HepG2 (cell line): ENCODE results near the gene TMEM129. TPM values are rescaled to one million over a fixed set of nuclear protein-coding genes. Genes with fewer than 3 reads are reported as not detected.

ENCODE experiments used
- KDM2A ChIP-seq: sonication (generic); formaldehyde crosslinking; IDR thresholded peaks from 2 replicates; pipeline ENCODE4 v1.4.0; 2020; ENCODE audit warnings: low read depth, missing genetic modification reagents, borderline replicate concordance
- MAFG ChIP-seq: sonication (generic); formaldehyde crosslinking; IDR thresholded peaks from 2 replicates; pipeline ENCODE4 v1.5.1; 2020; ENCODE audit warnings: mild to moderate bottlenecking, missing genetic modification reagents
- NFE2L1 ChIP-seq: sonication (generic); formaldehyde crosslinking; IDR thresholded peaks from 2 replicates; pipeline ENCODE4 v1.4.0; 2020; ENCODE audit warnings: missing genetic modification reagents, mild to moderate bottlenecking, borderline replicate concordance
- ZFP62 ChIP-seq: sonication (generic); formaldehyde crosslinking; IDR thresholded peaks from 2 replicates; pipeline ENCODE4 v1.4.0; 2020; ENCODE audit warnings: missing genetic modification reagents
- ZNF331 ChIP-seq: sonication (generic); formaldehyde crosslinking; IDR thresholded peaks from 2 replicates; pipeline ENCODE4 v1.4.0; 2020; ENCODE audit warnings: missing genetic modification reagents
- ZNF34 ChIP-seq: sonication (generic); formaldehyde crosslinking; IDR thresholded peaks from 2 replicates; pipeline ENCODE4 v1.4.0; 2020; ENCODE audit warnings: mild to moderate bottlenecking, missing genetic modification reagents, borderline replicate concordance
- ZNF564 ChIP-seq: sonication (generic); formaldehyde crosslinking; IDR thresholded peaks from 2 replicates; pipeline ENCODE4 v1.8.1; 2023; ENCODE audit warnings: mild to moderate bottlenecking, missing genetic modification reagents
- ZNF567 ChIP-seq: sonication (generic); formaldehyde crosslinking; IDR thresholded peaks from 2 replicates; pipeline ENCODE4 v1.8.1; 2023; ENCODE audit warnings: mild to moderate bottlenecking, missing genetic modification reagents, borderline replicate concordance
- ZNF570 ChIP-seq: sonication (generic); formaldehyde crosslinking; IDR thresholded peaks from 2 replicates; pipeline ENCODE4 v1.4.0; 2020; ENCODE audit warnings: mild to moderate bottlenecking, missing genetic modification reagents, borderline replicate concordance
- ZNF83 ChIP-seq: sonication (generic); formaldehyde crosslinking; IDR thresholded peaks from 2 replicates; pipeline ENCODE4 v1.4.0; 2020; ENCODE audit warnings: missing genetic modification reagents, mild to moderate bottlenecking, borderline replicate concordance
- ZNF878 ChIP-seq: sonication (generic); formaldehyde crosslinking; IDR thresholded peaks from 2 replicates; pipeline ENCODE4 v1.8.1; 2023; ENCODE audit warnings: mild to moderate bottlenecking, missing genetic modification reagents, moderate library complexity
- polyA plus RNA-seq, 8 experiments: library from polyadenylated mRNA; depleted of rRNA in 3 of 8; stranded (reverse) in 7 of 8; unstranded in 1 of 8; fragments of >200 nt; fragmentation: Illumina TruSeq in 4 of 8; extraction: Trizol in 4 of 8; gene quantifications; 2 replicates each; pipeline versions ENCODE4 v1.2.1 to v1.2.3, GENCODE V29; 2011 to 2016; ENCODE audit warnings: low read depth in 4 of 8, missing spikeins in 1 of 8, mixed read lengths in 1 of 8; ENCODE audit not compliant: insufficient read depth in 1 of 8
- total RNA-seq, 5 experiments: library from RNA; depleted of rRNA; stranded (reverse); fragments of >200 nt; fragmentation: Illumina TruSeq; extraction: Trizol; gene quantifications; 2 replicates each; pipeline ENCODE4 v1.2.3, GENCODE V29; 2016; ENCODE audit warnings: low read depth in 1 of 5
- TF ChIP-seq, protein P1 (sequence below): sonication (generic); formaldehyde crosslinking; conservative IDR thresholded peaks from 2 replicates; pipeline ENCODE4 v1.4.0; 2020; ENCODE audit warnings: mild to moderate bottlenecking, missing genetic modification reagents, moderate library complexity
- TF ChIP-seq, protein P2 (sequence below), 2 experiments: sonication (generic) in 1 of 2; formaldehyde crosslinking in 1 of 2; IDR thresholded peaks; 2 replicates each; pipeline versions ENCODE4 v1.4.0 to v1.6.1; 2018 to 2020; ENCODE audit warnings: missing genetic modification reagents in 2 of 2, borderline replicate concordance in 1 of 2, low read depth in 1 of 2, mild to moderate bottlenecking in 1 of 2, missing biosample characterization in 1 of 2
- TF ChIP-seq, protein P3 (sequence below): sonication (generic); formaldehyde crosslinking; IDR thresholded peaks from 2 replicates; pipeline ENCODE4 v1.5.1; 2020; ENCODE audit warnings: missing genetic modification reagents, mild to moderate bottlenecking, borderline replicate concordance
- TF ChIP-seq, protein P4 (sequence below): IDR thresholded peaks from 2 replicates; pipeline ENCODE4 v1.6.1; 2016
- TF ChIP-seq, protein P5 (sequence below): sonication (generic); formaldehyde crosslinking; IDR thresholded peaks from 2 replicates; pipeline ENCODE4 v1.4.0; 2020; ENCODE audit warnings: missing genetic modification reagents
- TF ChIP-seq, protein P6 (sequence below): sonication (generic); formaldehyde crosslinking; IDR thresholded peaks from 2 replicates; pipeline ENCODE4 v1.4.0; 2020; ENCODE audit warnings: low read depth, mild to moderate bottlenecking, missing genetic modification reagents

TMEM129 gene
- total and polyA plus RNA-seq, 2 of the 13 experiments (the other 11 are each of a cell fraction or from before 2014, with no cell fraction given) = 19.0 to 25.8 TPM

DNA sequence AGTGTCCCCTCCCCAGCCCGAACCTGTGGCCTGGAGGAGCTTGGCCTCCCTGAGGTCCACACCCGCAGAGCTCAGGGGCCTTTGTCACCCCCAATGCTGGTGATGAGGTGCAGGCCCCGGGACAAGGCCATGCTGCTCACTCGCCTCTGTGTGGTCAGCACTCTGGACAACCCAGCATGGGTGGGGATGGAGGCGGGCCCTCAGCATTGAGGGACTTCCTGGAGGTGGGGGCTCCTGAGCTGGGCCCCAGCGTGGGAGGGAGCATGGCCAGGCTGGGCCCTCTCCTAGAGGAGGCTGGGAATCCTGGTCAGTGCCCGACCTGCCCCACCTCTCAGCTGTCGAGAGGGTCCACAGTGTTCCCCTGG lies 30.8 kb upstream of the TMEM129 start (continued):
- TF ChIP-seq ZNF83 (CRISPR knock-in tag) (peak; percentile 33; the same call in 1 of the 2 replicates), MAFG (CRISPR knock-in tag) (no peak), ZNF570 (CRISPR knock-in tag) (no peak), ZNF878 (CRISPR knock-in tag) (no peak), ZFP62 (CRISPR knock-in tag) (no peak), ZNF567 (0 out of 2 replicates have a peak, but pooled peaks have one; percentile 64), ZNF331 (no peak), ZNF34 (CRISPR knock-in tag) (no peak), NFE2L1 (CRISPR knock-in tag) (0 out of 2 replicates have a peak, but pooled peaks have one; percentile 22), ZNF564 (no peak), KDM2A (CRISPR knock-in tag) (no peak)
- TF ChIP-seq, protein P1, sequence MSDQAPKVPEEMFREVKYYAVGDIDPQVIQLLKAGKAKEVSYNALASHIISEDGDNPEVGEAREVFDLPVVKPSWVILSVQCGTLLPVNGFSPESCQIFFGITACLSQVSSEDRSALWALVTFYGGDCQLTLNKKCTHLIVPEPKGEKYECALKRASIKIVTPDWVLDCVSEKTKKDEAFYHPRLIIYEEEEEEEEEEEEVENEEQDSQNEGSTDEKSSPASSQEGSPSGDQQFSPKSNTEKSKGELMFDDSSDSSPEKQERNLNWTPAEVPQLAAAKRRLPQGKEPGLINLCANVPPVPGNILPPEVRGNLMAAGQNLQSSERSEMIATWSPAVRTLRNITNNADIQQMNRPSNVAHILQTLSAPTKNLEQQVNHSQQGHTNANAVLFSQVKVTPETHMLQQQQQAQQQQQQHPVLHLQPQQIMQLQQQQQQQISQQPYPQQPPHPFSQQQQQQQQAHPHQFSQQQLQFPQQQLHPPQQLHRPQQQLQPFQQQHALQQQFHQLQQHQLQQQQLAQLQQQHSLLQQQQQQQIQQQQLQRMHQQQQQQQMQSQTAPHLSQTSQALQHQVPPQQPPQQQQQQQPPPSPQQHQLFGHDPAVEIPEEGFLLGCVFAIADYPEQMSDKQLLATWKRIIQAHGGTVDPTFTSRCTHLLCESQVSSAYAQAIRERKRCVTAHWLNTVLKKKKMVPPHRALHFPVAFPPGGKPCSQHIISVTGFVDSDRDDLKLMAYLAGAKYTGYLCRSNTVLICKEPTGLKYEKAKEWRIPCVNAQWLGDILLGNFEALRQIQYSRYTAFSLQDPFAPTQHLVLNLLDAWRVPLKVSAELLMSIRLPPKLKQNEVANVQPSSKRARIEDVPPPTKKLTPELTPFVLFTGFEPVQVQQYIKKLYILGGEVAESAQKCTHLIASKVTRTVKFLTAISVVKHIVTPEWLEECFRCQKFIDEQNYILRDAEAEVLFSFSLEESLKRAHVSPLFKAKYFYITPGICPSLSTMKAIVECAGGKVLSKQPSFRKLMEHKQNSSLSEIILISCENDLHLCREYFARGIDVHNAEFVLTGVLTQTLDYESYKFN (CRISPR knock-in tag) = peak; percentile 33
- TF ChIP-seq, protein P2, sequence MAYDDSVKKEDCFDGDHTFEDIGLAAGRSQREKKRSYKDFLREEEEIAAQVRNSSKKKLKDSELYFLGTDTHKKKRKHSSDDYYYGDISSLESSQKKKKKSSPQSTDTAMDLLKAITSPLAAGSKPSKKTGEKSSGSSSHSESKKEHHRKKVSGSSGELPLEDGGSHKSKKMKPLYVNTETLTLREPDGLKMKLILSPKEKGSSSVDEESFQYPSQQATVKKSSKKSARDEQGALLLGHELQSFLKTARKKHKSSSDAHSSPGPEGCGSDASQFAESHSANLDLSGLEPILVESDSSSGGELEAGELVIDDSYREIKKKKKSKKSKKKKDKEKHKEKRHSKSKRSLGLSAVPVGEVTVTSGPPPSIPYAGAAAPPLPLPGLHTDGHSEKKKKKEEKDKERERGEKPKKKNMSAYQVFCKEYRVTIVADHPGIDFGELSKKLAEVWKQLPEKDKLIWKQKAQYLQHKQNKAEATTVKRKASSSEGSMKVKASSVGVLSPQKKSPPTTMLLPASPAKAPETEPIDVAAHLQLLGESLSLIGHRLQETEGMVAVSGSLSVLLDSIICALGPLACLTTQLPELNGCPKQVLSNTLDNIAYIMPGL (CRISPR knock-in tag; IDR thresholded peaks at IDR 0.05; ENCODE audit: borderline replicate concordance in 1 of 2, low read depth in 1 of 2) = peak; percentile 6 to 40; a peak in 1 of 4 replicates
- TF ChIP-seq, protein P3, sequence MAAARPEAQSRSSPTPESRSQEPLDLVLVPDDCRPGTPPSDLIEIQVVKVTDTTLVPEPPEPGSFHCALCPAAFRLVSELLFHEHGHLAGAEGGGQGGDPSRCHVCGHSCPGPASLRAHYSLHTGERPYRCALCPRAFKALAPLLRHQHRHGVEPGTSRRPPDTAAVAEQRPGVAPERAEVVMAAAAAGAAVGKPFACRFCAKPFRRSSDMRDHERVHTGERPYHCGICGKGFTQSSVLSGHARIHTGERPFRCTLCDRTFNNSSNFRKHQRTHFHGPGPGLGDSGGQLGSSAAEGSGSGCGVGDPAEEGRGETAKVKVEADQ (CRISPR knock-in tag) = no peak; the same call in 1 of the 2 replicates
- TF ChIP-seq, protein P4, sequence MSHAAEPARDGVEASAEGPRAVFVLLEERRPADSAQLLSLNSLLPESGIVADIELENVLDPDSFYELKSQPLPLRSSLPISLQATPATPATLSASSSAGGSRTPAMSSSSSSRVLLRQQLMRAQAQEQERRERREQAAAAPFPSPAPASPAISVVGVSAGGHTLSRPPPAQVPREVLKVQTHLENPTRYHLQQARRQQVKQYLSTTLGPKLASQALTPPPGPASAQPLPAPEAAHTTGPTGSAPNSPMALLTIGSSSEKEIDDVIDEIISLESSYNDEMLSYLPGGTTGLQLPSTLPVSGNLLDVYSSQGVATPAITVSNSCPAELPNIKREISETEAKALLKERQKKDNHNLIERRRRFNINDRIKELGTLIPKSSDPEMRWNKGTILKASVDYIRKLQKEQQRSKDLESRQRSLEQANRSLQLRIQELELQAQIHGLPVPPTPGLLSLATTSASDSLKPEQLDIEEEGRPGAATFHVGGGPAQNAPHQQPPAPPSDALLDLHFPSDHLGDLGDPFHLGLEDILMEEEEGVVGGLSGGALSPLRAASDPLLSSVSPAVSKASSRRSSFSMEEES (CRISPR knock-in tag) = 0 out of 2 replicates have a peak, but pooled peaks have one; percentile 12
- TF ChIP-seq, protein P5, sequence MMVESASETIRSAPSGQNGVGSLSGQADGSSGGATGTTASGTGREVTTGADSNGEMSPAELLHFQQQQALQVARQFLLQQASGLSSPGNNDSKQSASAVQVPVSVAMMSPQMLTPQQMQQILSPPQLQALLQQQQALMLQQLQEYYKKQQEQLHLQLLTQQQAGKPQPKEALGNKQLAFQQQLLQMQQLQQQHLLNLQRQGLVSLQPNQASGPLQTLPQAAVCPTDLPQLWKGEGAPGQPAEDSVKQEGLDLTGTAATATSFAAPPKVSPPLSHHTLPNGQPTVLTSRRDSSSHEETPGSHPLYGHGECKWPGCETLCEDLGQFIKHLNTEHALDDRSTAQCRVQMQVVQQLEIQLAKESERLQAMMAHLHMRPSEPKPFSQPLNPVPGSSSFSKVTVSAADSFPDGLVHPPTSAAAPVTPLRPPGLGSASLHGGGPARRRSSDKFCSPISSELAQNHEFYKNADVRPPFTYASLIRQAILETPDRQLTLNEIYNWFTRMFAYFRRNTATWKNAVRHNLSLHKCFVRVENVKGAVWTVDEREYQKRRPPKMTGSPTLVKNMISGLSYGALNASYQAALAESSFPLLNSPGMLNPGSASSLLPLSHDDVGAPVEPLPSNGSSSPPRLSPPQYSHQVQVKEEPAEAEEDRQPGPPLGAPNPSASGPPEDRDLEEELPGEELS = no peak; the same call in 1 of the 2 replicates
- TF ChIP-seq, protein P6, sequence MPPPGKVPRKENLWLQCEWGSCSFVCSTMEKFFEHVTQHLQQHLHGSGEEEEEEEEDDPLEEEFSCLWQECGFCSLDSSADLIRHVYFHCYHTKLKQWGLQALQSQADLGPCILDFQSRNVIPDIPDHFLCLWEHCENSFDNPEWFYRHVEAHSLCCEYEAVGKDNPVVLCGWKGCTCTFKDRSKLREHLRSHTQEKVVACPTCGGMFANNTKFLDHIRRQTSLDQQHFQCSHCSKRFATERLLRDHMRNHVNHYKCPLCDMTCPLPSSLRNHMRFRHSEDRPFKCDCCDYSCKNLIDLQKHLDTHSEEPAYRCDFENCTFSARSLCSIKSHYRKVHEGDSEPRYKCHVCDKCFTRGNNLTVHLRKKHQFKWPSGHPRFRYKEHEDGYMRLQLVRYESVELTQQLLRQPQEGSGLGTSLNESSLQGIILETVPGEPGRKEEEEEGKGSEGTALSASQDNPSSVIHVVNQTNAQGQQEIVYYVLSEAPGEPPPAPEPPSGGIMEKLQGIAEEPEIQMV (CRISPR knock-in tag) = 0 out of 2 replicates have a peak, but pooled peaks have one; percentile 29
